ENCODE results near the gene CCL17. TPM values are rescaled to one million over a fixed set of nuclear protein-coding genes. Genes with fewer than 3 reads are reported as not detected.

Gene CCL17
- not detected in 2 replicates for total RNA-seq (2012; rRNA removed)

- H3K9ac ChIP-seq (ENCODE audit: low read depth, low read length) = no peak within 1 kb of the TSS
- no peaks in the 10 kb centered on the region for H3K9me3 ChIP-seq (replicated peaks; ENCODE audit: low read length)
- H3K27me3 ChIP-seq (ENCODE audit: control insufficient read depth, insufficient read depth, low read length) = peaks cover 42% of the 10 kb centered on the region
- no peak within 1 kb of the TSS for H3K4me3 ChIP-seq (ENCODE audit: low read length)
- H3K4me1 ChIP-seq (ENCODE audit: control insufficient read depth, insufficient read depth, low read length) = no peaks in the 10 kb centered on the region
- H3K36me3 ChIP-seq (ENCODE audit: insufficient read depth, low read length) = no peaks in the 10 kb centered on the region
- no peak within 1 kb of the TSS for H3K4me2 ChIP-seq (ENCODE audit: low read length)
Observed at GRCh38 chr16:57403965-57404817, at the start of gene CCL17. TSS of gene CCL17 (plus strand) at chr16:57404767. CDS start at chr16:57413933, 9,166 bp downstream.

- Histone ChIP-seq H3K9ac (ENCODE audit: low read depth, low read length) (no peak overlapping the region), H3K4me1 (ENCODE audit: control insufficient read depth, insufficient read depth, low read length) (no peaks in the 10 kb centered on the region), H3K4me2 (ENCODE audit: low read length) (no peak overlapping the region), H3K36me3 (ENCODE audit: insufficient read depth, low read length) (no peaks in the 10 kb centered on the region), H3K27me3 (ENCODE audit: control insufficient read depth, insufficient read depth, low read length) (peaks cover 21% of the 10 kb centered on the region), H3K4me3 (ENCODE audit: low read length) (no peak overlapping the region), H3K9me3 (replicated peaks; ENCODE audit: low read length) (no peaks in the 10 kb centered on the region)
Observed at GRCh38 chr16:57355898-57356414, 48.6 kb upstream of the CCL17 start.

- Histone ChIP-seq H3K9ac (ENCODE audit: low read depth, low read length) (no peak overlapping the region), H3K36me3 (ENCODE audit: insufficient read depth, low read length) (no peaks in the 10 kb centered on the region)
Observed at GRCh38 chr16:57356547-57356946, 48.0 kb upstream of the CCL17 start.

GRCh38 chr16:57357330-57358085, 47.1 kb upstream of the CCL17 start:
- peaks cover 22% of the 10 kb centered on the region for H3K27me3 ChIP-seq (ENCODE audit: control insufficient read depth, insufficient read depth, low read length)
- H3K36me3 ChIP-seq (ENCODE audit: insufficient read depth, low read length) = no peaks in the 10 kb centered on the region
- H3K9me3 ChIP-seq (replicated peaks; ENCODE audit: low read length) = no peaks in the 10 kb centered on the region
- no peaks in the 10 kb centered on the region for H3K4me1 ChIP-seq (ENCODE audit: control insufficient read depth, insufficient read depth, low read length)
- no peak overlapping the region for H3K4me2 ChIP-seq (ENCODE audit: low read length)
- H3K4me3 ChIP-seq (ENCODE audit: low read length) = no peak overlapping the region
- no peak overlapping the region for H3K9ac ChIP-seq (ENCODE audit: low read depth, low read length)

More at GRCh38 chr16:57356547-57356946, 48.0 kb upstream of the CCL17 start:
- Histone ChIP-seq H3K27me3 (ENCODE audit: control insufficient read depth, insufficient read depth, low read length) (peaks cover 23% of the 10 kb centered on the region), H3K4me1 (ENCODE audit: control insufficient read depth, insufficient read depth, low read length) (no peaks in the 10 kb centered on the region), H3K4me3 (ENCODE audit: low read length) (no peak overlapping the region), H3K4me2 (ENCODE audit: low read length) (no peak overlapping the region), H3K9me3 (replicated peaks; ENCODE audit: low read length) (no peaks in the 10 kb centered on the region)

GRCh38 chr16:57358086-57358420, 46.5 kb upstream of the CCL17 start:
- Histone ChIP-seq H3K27me3 (ENCODE audit: control insufficient read depth, insufficient read depth, low read length) (peaks cover 25% of the 10 kb centered on the region), H3K9ac (ENCODE audit: low read depth, low read length) (no peak overlapping the region), H3K4me3 (ENCODE audit: low read length) (no peak overlapping the region), H3K4me1 (ENCODE audit: control insufficient read depth, insufficient read depth, low read length) (no peaks in the 10 kb centered on the region), H3K4me2 (ENCODE audit: low read length) (no peak overlapping the region), H3K9me3 (replicated peaks; ENCODE audit: low read length) (no peaks in the 10 kb centered on the region), H3K36me3 (ENCODE audit: insufficient read depth, low read length) (no peaks in the 10 kb centered on the region)

- H3K36me3 ChIP-seq (ENCODE audit: insufficient read depth, low read length) = no peaks in the 10 kb centered on the region
- H3K4me3 ChIP-seq (ENCODE audit: low read length) = no peak within 1 kb of the TSS
- no peaks in the 10 kb centered on the region for H3K4me1 ChIP-seq (ENCODE audit: control insufficient read depth, insufficient read depth, low read length)
- peaks cover 31% of the 10 kb centered on the region for H3K27me3 ChIP-seq (ENCODE audit: control insufficient read depth, insufficient read depth, low read length)
- H3K4me2 ChIP-seq (ENCODE audit: low read length) = no peak within 1 kb of the TSS
- H3K9ac ChIP-seq (ENCODE audit: low read depth, low read length) = no peak within 1 kb of the TSS
- H3K9me3 ChIP-seq (replicated peaks; ENCODE audit: low read length) = no peaks in the 10 kb centered on the region
Observed at GRCh38 chr16:57358527-57359095, 46.0 kb upstream of the CCL17 start, which contains the start of gene CCL22. TSS of gene CCL22 (plus strand) at chr16:57358783. CDS start at chr16:57358817, 34 bp downstream.

- H3K36me3 ChIP-seq (ENCODE audit: insufficient read depth, low read length) = no peaks in the 10 kb centered on the region
- H3K9me3 ChIP-seq (replicated peaks; ENCODE audit: low read length) = no peaks in the 10 kb centered on the region
- no peak overlapping the region for H3K4me2 ChIP-seq (ENCODE audit: low read length)
- no peak overlapping the region for H3K9ac ChIP-seq (ENCODE audit: low read depth, low read length)
- no peaks in the 10 kb centered on the region for H3K4me1 ChIP-seq (ENCODE audit: control insufficient read depth, insufficient read depth, low read length)
- no peak overlapping the region for H3K4me3 ChIP-seq (ENCODE audit: low read length)
- peaks cover 35% of the 10 kb centered on the region for H3K27me3 ChIP-seq (ENCODE audit: control insufficient read depth, insufficient read depth, low read length)
Observed at GRCh38 chr16:57360321-57360935, 44.1 kb upstream of the CCL17 start.

GRCh38 chr16:57361404-57361803, 43.2 kb upstream of the CCL17 start:
- Histone ChIP-seq H3K9me3 (replicated peaks; ENCODE audit: low read length) (no peaks in the 10 kb centered on the region), H3K4me3 (ENCODE audit: low read length) (no peak overlapping the region), H3K27me3 (ENCODE audit: control insufficient read depth, insufficient read depth, low read length) (peaks cover 40% of the 10 kb centered on the region), H3K4me1 (ENCODE audit: control insufficient read depth, insufficient read depth, low read length) (no peaks in the 10 kb centered on the region), H3K9ac (ENCODE audit: low read depth, low read length) (no peak overlapping the region), H3K36me3 (ENCODE audit: insufficient read depth, low read length) (no peaks in the 10 kb centered on the region), H3K4me2 (ENCODE audit: low read length) (no peak overlapping the region)

GRCh38 chr16:57364143-57364542, 40.4 kb upstream of the CCL17 start:
- H3K4me3 ChIP-seq (ENCODE audit: low read length) = no peak overlapping the region
- H3K27me3 ChIP-seq (ENCODE audit: control insufficient read depth, insufficient read depth, low read length) = peaks cover 40% of the 10 kb centered on the region
- H3K9ac ChIP-seq (ENCODE audit: low read depth, low read length) = no peak overlapping the region
- H3K36me3 ChIP-seq (ENCODE audit: insufficient read depth, low read length) = no peaks in the 10 kb centered on the region
- H3K4me1 ChIP-seq (ENCODE audit: control insufficient read depth, insufficient read depth, low read length) = no peaks in the 10 kb centered on the region
- H3K9me3 ChIP-seq (replicated peaks; ENCODE audit: low read length) = no peaks in the 10 kb centered on the region
- H3K4me2 ChIP-seq (ENCODE audit: low read length) = no peak overlapping the region

- H3K9ac ChIP-seq (ENCODE audit: low read depth, low read length) = no peak overlapping the region
- H3K4me3 ChIP-seq (ENCODE audit: low read length) = no peak overlapping the region
- no peaks in the 10 kb centered on the region for H3K9me3 ChIP-seq (replicated peaks; ENCODE audit: low read length)
- H3K4me1 ChIP-seq (ENCODE audit: control insufficient read depth, insufficient read depth, low read length) = no peaks in the 10 kb centered on the region
- H3K4me2 ChIP-seq (ENCODE audit: low read length) = no peak overlapping the region
- peaks cover 48% of the 10 kb centered on the region for H3K27me3 ChIP-seq (ENCODE audit: control insufficient read depth, insufficient read depth, low read length)
- H3K36me3 ChIP-seq (ENCODE audit: insufficient read depth, low read length) = no peaks in the 10 kb centered on the region
Observed at GRCh38 chr16:57366544-57367040, 38.0 kb upstream of the CCL17 start.

Data from skeletal muscle satellite cell (primary cell).